Left lung (tissue), 10 donors: Measurements from ENCODE around the gene CSPG4. TPM values are rescaled to one million over a fixed set of nuclear protein-coding genes. Genes with fewer than 3 reads are reported as not detected.
"Not testable (repeated sequence)": the region's sequence is repeated elsewhere in the genome, so short reads cannot be mapped to it uniquely, and the experiment has no call there.

Experiments
- ATAC-seq: fragments of 200-7000 bp; cut with Tn5 transposase; one replicate; pipeline ENCODE4 v1.9.1; 2020; ENCODE audit warnings: moderate library complexity
- DNase-seq, 4 donors: peaks; one replicate each; pipeline ENCODE4 v3.0.0-alpha.2; 2013 to 2020
- H3K27ac ChIP-seq, 2 donors: fragments of 200-600 bp; sonication (generic) in 1 of 2; one replicate each; pipeline versions ENCODE4 v1.5.0 to v1.8.0; 2020 to 2021
- H3K27me3 ChIP-seq, 2 donors: fragments of 200-600 bp; sonication (generic) in 1 of 2; one replicate each; pipeline versions ENCODE4 v1.5.0 to v1.8.0; 2020 to 2021
- H3K36me3 ChIP-seq, 2 donors: fragments of 200-600 bp; sonication (generic) in 1 of 2; one replicate each; pipeline versions ENCODE4 v1.5.0 to v1.8.0; 2020 to 2021
- H3K4me1 ChIP-seq, 2 donors: fragments of 200-600 bp; one replicate each; pipeline ENCODE4 v1.8.0; 2021
- H3K4me3 ChIP-seq, 2 donors: fragments of 200-600 bp; sonication (generic) in 1 of 2; one replicate each; pipeline versions ENCODE4 v1.5.0 to v1.8.0; 2020 to 2021; ENCODE audit warnings: mild to moderate bottlenecking in 1 of 2
- H3K9me3 ChIP-seq, 2 donors: fragments of 200-600 bp; sonication (generic) in 1 of 2; one replicate each; pipeline versions ENCODE4 v1.5.0 to v1.8.0; 2020 to 2021
- CTCF ChIP-seq, 2 donors: fragments of 200-600 bp; sonication (generic) in 1 of 2; IDR thresholded peaks; one replicate each; pipeline versions ENCODE4 v1.5.0 to v1.8.0; 2021; ENCODE audit warnings: antibody characterized with exemption in 2 of 2
- intact Hi-C, 2 donors: fragments of 100-400 bp; cut with DNase I; formaldehyde crosslinking; loops; one replicate each; pipeline versions ENCODE4 v1.11.2 to v1.14.2; 2022
- polyA plus RNA-seq, 6 donors: library from polyadenylated mRNA; unstranded; fragments of 120-200 nt; gene quantifications; one replicate each; pipeline ENCODE4 v1.2.1, GENCODE V29; 2013; ENCODE audit not compliant: insufficient read length in 6 of 6
- total RNA-seq, 2 donors: library from RNA; stranded (reverse); fragmentation: NEBNext Ultra II Directional; extraction: Animal tissue kit (Norgen Biotek cat#: 25700); gene quantifications; one replicate each; pipeline ENCODE4 v1.2.1, GENCODE V29; 2021
- donor health status: DM: no; HTN: yes; CAD: no.
- donor health status: DM: no; HTN: no; CAD: no.

CSPG4 gene
- total and polyA plus RNA-seq, 8 donors = 18.4 to 36.1 (median 23.8) TPM

DNA sequence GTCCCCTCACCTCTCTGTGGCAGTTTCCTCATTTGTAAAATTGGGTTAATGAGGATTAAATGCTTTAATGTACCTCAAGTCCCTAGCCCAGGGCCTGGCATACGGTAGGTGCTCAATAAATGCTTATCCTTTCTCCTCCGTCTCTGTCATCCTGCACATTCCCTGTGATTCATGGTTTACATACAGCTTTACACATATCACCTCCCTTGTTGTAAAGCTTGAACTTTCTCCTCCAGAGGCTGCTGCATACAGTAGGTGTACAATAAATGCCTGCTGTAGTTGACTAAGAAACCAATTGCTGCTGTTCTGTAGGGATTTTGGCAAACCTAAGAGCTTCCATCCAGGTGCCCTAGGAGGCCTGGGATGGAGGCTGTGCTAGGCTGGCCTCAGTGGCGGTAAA lies 1.5 kb upstream of the CSPG4 start:
- intact Hi-C loops = no loop called here
- H3K36me3 ChIP-seq = no peaks in the 10 kb centered on the region
- H3K27ac ChIP-seq = no peak overlapping the region
- H3K9me3 ChIP-seq = no peaks in the 10 kb centered on the region
- no peak for ATAC-seq
- H3K4me1 ChIP-seq = peaks cover 2 to 8% of the 10 kb centered on the region in 2 donors
- no peak for TF ChIP-seq CTCF (IDR thresholded peaks at IDR 0.05)
- peaks cover 0 to 20% of the 10 kb centered on the region in 2 donors for H3K27me3 ChIP-seq
- H3K4me3 ChIP-seq = no peak overlapping the region
- no peak for DNase-seq

GRCh38 chr15:75713338-75713895 lies 769 bp upstream of the CSPG4 start:
- Histone ChIP-seq H3K27ac (peak overlapping the region in 1 of 2 donors; percentile 26), H3K36me3 (no peaks in the 10 kb centered on the region), H3K27me3 (peaks cover 0 to 20% of the 10 kb centered on the region in 2 donors), H3K4me3 (no peak overlapping the region), H3K9me3 (no peaks in the 10 kb centered on the region), H3K4me1 (peaks cover 2 to 8% of the 10 kb centered on the region in 2 donors)
- no peak for TF ChIP-seq CTCF (IDR thresholded peaks at IDR 0.05)
- intact Hi-C loops = no loop called here
- no peak for ATAC-seq
- peak in 1 of 4 donors; percentile 71 for DNase-seq

- DNase-seq, ATAC-seq, H3K36me3 ChIP-seq, H3K9me3 ChIP-seq, H3K27ac ChIP-seq, intact Hi-C loops, H3K4me3 ChIP-seq, H3K4me1 ChIP-seq: not testable (repeated sequence)
- peaks cover 0 to 20% of the 10 kb centered on the region in 2 donors for H3K27me3 ChIP-seq
Observed at GRCh38 chr15:75711495-75711894, 1.2 kb downstream of the CSPG4 start.

GRCh38 chr15:75710874-75711273 lies 1.8 kb downstream of the CSPG4 start:
- H3K27me3 ChIP-seq = peaks cover 0 to 20% of the 10 kb centered on the region in 2 donors
- DNase-seq, H3K4me1 ChIP-seq, intact Hi-C loops, H3K27ac ChIP-seq, H3K9me3 ChIP-seq, H3K36me3 ChIP-seq, ATAC-seq, H3K4me3 ChIP-seq: not testable (repeated sequence)

GRCh38 chr15:75709458-75709857 lies 3.2 kb downstream of the CSPG4 start:
- ATAC-seq, H3K9me3 ChIP-seq, H3K27ac ChIP-seq, intact Hi-C loops, H3K36me3 ChIP-seq, H3K4me1 ChIP-seq, H3K4me3 ChIP-seq: not testable (repeated sequence)
- peak in 1 of 4 donors; percentile 93 for DNase-seq
- peaks cover 0 to 20% of the 10 kb centered on the region in 2 donors for H3K27me3 ChIP-seq

DNA sequence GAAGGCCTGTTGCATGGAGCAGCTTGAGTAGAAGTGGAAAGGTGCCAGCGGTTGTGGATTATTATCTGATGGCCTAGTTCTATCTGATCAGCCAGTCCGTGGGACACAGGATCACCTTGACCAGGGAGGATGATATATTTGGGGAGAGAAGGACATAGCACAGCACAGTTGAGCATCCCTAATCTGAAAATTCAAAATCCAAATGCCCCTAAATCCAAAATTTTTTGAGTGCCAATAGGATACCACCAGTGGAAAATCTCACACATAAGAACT lies 6.0 kb downstream of the CSPG4 start:
- DNase-seq (no peak), ATAC-seq (no peak)
- H3K36me3 ChIP-seq = no peaks in the 10 kb centered on the region
- H3K27ac ChIP-seq = no peak overlapping the region
- no peaks in the 10 kb centered on the region for H3K9me3 ChIP-seq
- TF ChIP-seq CTCF (IDR thresholded peaks at IDR 0.05) = no peak
- no peaks in the 10 kb centered on the region for H3K27me3 ChIP-seq
- intact Hi-C loops = no loop called here
- H3K4me1 ChIP-seq = no peaks in the 10 kb centered on the region
- H3K4me3 ChIP-seq = no peak overlapping the region
